Activated CD8-positive, alpha-beta T cell treated with anti-CD3 and anti-CD28 coated beads for 36 hours (primary cell): ENCODE measurements around the gene LGALS3BP. TPM values are rescaled to one million over a fixed set of nuclear protein-coding genes. Genes with fewer than 3 reads are reported as not detected.

Experiments used
- ATAC-seq: fragments of 200-7000 bp; cut with Tn5 transposase; one replicate; pipeline ENCODE4 v1.10.0; 2021; ENCODE audit warnings: mild to moderate bottlenecking, moderate library complexity
- CTCF ChIA-PET: fragments of 350-600 bp; sonication (Branson Sonifier 250); formaldehyde crosslinking; loops from one replicate; lab custom pipeline; 2021; ENCODE audit warnings: antibody characterized with exemption; lab: Charles Lee
- POLR2A ChIA-PET: fragments of 350-600 bp; sonication (Branson Sonifier 250); formaldehyde crosslinking; loops from one replicate; lab custom pipeline; 2021; ENCODE audit warnings: antibody characterized with exemption; lab: Charles Lee
- DNase-seq: peaks from one replicate; pipeline ENCODE4 v3.0.0-alpha.2; 2020
- H3K27ac Mint-ChIP-seq: one replicate; pipeline ENCODE4 v1.8.0; 2021; ENCODE audit warnings: mild to moderate bottlenecking, mixed read lengths
- H3K27me3 Mint-ChIP-seq: one replicate; pipeline ENCODE4 v1.8.0; 2021; ENCODE audit warnings: mixed read lengths
- H3K36me3 Mint-ChIP-seq: one replicate; pipeline ENCODE4 v1.8.0; 2021; ENCODE audit warnings: low read depth, mixed read lengths
- H3K4me1 Mint-ChIP-seq: one replicate; pipeline ENCODE4 v1.8.0; 2021; ENCODE audit warnings: low read depth, mixed read lengths
- H3K4me3 Mint-ChIP-seq: one replicate; pipeline ENCODE4 v1.8.0; 2021; ENCODE audit warnings: mild to moderate bottlenecking, moderate library complexity, mixed read lengths
- H3K9me3 Mint-ChIP-seq: one replicate; pipeline ENCODE4 v1.8.0; 2021; ENCODE audit warnings: mixed read lengths
- intact Hi-C: fragments of 100-400 bp; cut with micrococcal nuclease; formaldehyde crosslinking; loops from one replicate; pipeline ENCODE4 v1.10.0; 2022
- total RNA-seq, 2 experiments: library from RNA; stranded (reverse); gene quantifications; one replicate each; pipeline ENCODE4 v1.2.3, GENCODE V29; 2021
- TF ChIP-seq, protein P1 (sequence below): fragments of 200-600 bp; IDR thresholded peaks from one replicate; pipeline ENCODE4 v1.8.0; 2022; ENCODE audit warnings: antibody characterized with exemption, mild to moderate bottlenecking

Gene LGALS3BP
- total RNA-seq, 2 experiments from 2014 or later, result 41.4 to 50.8 TPM

DNA sequence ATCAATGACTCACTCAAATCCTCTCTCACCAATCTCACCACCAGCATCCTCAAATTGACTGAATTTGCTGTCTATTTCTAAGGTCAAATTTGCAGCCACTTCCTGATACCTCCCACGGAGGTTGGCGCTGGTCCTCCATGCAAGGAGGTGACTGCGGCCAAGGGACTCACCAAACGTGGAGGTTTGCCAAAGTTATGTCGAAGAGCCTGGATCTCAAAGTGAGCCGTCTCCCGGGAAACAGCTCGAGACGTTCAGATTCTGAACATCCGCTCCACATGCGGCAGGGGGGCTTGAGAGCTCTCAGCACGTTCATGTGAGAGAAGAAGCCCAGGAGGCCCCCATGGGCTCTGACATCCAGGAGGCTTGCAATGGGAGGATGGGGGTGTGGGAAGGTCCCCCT, 22.6 kb downstream of the LGALS3BP start:
- Mint-ChIP-seq H3K36me3 (no peaks in the 10 kb centered on the region), H3K4me3 (no peak overlapping the region), H3K27ac (no peak overlapping the region), H3K9me3 (no peaks in the 10 kb centered on the region), H3K27me3 (no peaks in the 10 kb centered on the region), H3K4me1 (no peaks in the 10 kb centered on the region)
- intact Hi-C loops, result no loop called here
- TF ChIP-seq, protein P1, sequence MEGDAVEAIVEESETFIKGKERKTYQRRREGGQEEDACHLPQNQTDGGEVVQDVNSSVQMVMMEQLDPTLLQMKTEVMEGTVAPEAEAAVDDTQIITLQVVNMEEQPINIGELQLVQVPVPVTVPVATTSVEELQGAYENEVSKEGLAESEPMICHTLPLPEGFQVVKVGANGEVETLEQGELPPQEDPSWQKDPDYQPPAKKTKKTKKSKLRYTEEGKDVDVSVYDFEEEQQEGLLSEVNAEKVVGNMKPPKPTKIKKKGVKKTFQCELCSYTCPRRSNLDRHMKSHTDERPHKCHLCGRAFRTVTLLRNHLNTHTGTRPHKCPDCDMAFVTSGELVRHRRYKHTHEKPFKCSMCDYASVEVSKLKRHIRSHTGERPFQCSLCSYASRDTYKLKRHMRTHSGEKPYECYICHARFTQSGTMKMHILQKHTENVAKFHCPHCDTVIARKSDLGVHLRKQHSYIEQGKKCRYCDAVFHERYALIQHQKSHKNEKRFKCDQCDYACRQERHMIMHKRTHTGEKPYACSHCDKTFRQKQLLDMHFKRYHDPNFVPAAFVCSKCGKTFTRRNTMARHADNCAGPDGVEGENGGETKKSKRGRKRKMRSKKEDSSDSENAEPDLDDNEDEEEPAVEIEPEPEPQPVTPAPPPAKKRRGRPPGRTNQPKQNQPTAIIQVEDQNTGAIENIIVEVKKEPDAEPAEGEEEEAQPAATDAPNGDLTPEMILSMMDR, result no peak
- POLR2A ChIA-PET, result interaction anchor here (0.6 to 0.7 kb wide), 2 partner anchors 49 to 332 kb away, joined by 3 read pairs; no protein-coding TSS in a partner anchor
- CTCF ChIA-PET, result interaction anchor here (0.9 to 1.1 kb wide), 2 partner anchors 14 to 91 kb away, joined by 3 read pairs; no protein-coding TSS in a partner anchor
- DNase-seq (no peak), ATAC-seq (no peak)

GRCh38 chr17:78956254-78956653, 23.5 kb downstream of the LGALS3BP start:
- DNase-seq (no peak), ATAC-seq (no peak)
- H3K27me3 Mint-ChIP-seq, result no peaks in the 10 kb centered on the region
- H3K27ac Mint-ChIP-seq, result no peak overlapping the region
- H3K4me3 Mint-ChIP-seq, result no peak overlapping the region
- H3K36me3 Mint-ChIP-seq, result no peaks in the 10 kb centered on the region
- H3K4me1 Mint-ChIP-seq, result no peaks in the 10 kb centered on the region
- H3K9me3 Mint-ChIP-seq, result peaks cover 2% of the 10 kb centered on the region
- ChIA-PET CTCF (interaction anchor here (0.9 kb wide), 1 partner anchor 15 kb away, joined by 3 read pairs; no protein-coding TSS in a partner anchor), POLR2A (no interaction called here)
- intact Hi-C loops, result no loop called here
- TF ChIP-seq, protein P1, result no peak

- TF ChIP-seq, protein P1, result no peak
- CTCF ChIA-PET, result interaction anchor here (2.7 kb wide), 1 partner anchor 89 kb away, joined by 13 read pairs; no protein-coding TSS in a partner anchor
Measured at GRCh38 chr17:78954684-78955083, 25.0 kb downstream of the LGALS3BP start.

DNA sequence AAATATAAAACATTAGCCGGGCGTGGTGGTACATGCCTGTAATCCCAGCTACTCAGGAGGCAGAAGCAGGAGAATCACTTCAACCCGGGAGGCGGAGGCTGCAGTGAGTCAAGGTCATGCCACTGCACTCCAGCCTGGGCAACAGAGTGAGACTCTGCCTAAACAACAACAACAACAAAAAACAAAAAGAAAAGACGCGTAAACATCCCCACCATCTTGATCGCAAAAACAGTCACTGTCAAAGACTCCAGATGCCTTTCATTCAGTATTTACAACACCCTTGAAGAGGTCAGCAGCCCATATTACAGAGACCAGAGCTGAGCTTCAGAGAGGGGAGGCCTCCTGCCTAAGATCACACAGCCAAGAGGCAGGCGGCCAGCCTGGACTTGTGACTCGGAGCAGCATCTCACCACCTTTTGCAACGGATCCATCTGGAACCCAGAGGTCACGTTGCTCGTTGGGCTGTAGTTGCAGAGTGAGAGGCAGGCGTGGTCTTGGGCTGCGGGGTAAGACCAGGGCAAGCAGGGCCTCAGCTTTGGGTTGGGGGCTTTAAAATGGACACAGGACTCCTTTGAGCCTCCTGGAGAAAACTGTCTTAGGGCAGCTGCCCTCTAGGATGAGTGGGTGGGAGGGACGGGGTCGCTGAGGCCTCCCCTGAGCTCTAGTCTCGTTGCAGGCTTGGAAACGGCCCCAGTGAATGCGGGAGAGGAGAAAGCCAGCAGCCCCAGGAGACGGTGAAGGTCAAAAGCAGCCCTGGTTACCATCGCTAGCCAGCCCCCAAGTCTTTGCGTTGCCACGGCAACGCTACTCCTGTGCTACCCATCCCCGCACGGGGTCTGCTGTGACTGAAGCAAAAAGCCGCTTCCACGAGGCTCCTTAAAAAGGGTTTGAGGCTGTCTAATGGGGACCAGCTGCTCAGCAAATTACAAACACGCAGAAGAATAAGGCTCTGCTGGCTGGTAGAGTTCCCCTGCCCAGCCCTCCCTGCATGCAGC, 26.1 kb downstream of the LGALS3BP start:
- TF ChIP-seq, protein P1, result no peak
- ATAC-seq (no peak), DNase-seq (no peak)
- Mint-ChIP-seq H3K27ac (no peak overlapping the region), H3K4me1 (no peaks in the 10 kb centered on the region), H3K36me3 (peaks cover 2% of the 10 kb centered on the region), H3K9me3 (peaks cover 18% of the 10 kb centered on the region), H3K27me3 (no peaks in the 10 kb centered on the region), H3K4me3 (no peak overlapping the region)
- POLR2A ChIA-PET, result no interaction called here
- intact Hi-C loops, result no loop called here
- CTCF ChIA-PET, result interaction anchor here (1.3 to 2.7 kb wide), 2 partner anchors 18 to 88 kb away, joined by 3 to 13 read pairs; no protein-coding TSS in a partner anchor

More at GRCh38 chr17:78954684-78955083, 25.0 kb downstream of the LGALS3BP start:
- H3K36me3 Mint-ChIP-seq, result peaks cover 2% of the 10 kb centered on the region
- H3K4me1 Mint-ChIP-seq, result no peaks in the 10 kb centered on the region
- ATAC-seq (peak; percentile 55), DNase-seq (no peak)
- POLR2A ChIA-PET, result no interaction called here
- H3K4me3 Mint-ChIP-seq, result no peak overlapping the region
- H3K9me3 Mint-ChIP-seq, result peaks cover 16% of the 10 kb centered on the region
- H3K27ac Mint-ChIP-seq, result no peak overlapping the region
- intact Hi-C loops, result no loop called here
- H3K27me3 Mint-ChIP-seq, result no peaks in the 10 kb centered on the region
